ENCODE measurements around the gene ATP11A. TPM values are rescaled to one million over a fixed set of nuclear protein-coding genes. Genes with fewer than 3 reads are reported as not detected.

Gene ATP11A
- total and polyA plus RNA-seq, 8 donors = 9.3 to 51.0 (median 30.5) TPM

- TF ChIP-seq CTCF (IDR thresholded peaks at IDR 0.05) = no peak
- intact Hi-C loops (cut with DNase I) = no loop called here
- peak overlapping the region in 1 of 4 donors; percentile 10 for H3K27ac ChIP-seq
- FAIRE-seq (no peak), DNase-seq (no peak), ATAC-seq (peak in 1 of 4 donors; percentile 15)
- no peaks in the 10 kb centered on the region for H3K36me3 ChIP-seq
- 73 to 83% methylated on average over 15 of the region's 15 CpGs for WGBS, 2 donors
- no peaks in the 10 kb centered on the region for H3K27me3 ChIP-seq
- H3K4me1 ChIP-seq = no peaks in the 10 kb centered on the region
- H3K9me3 ChIP-seq = no peaks in the 10 kb centered on the region
- H3K4me3 ChIP-seq = no peak overlapping the region
These were observed 92.7 kb downstream of the ATP11A start for GRCh38 chr13:112782429-112783010.

- FAIRE-seq = no peak
- peak in 3 of 4 donors; percentile 25 to 57 (median 56) for ATAC-seq
- 87 to 95% methylated on average over 28 of the region's 28 CpGs for WGBS, 2 donors
- no peak for DNase-seq
- no peaks in the 10 kb centered on the region for H3K36me3 ChIP-seq
- peak overlapping the region in 2 of 4 donors; percentile 24 to 39 for H3K27ac ChIP-seq
- H3K4me1 ChIP-seq = no peaks in the 10 kb centered on the region
- intact Hi-C loops (cut with DNase I) = no loop called here
- no peak for TF ChIP-seq CTCF (IDR thresholded peaks at IDR 0.05)
- H3K27me3 ChIP-seq = no peaks in the 10 kb centered on the region
- H3K4me3 ChIP-seq = no peak overlapping the region
- H3K9me3 ChIP-seq = no peaks in the 10 kb centered on the region
These were observed 93.5 kb downstream of the ATP11A start for GRCh38 chr13:112783135-112783977.

- no peaks in the 10 kb centered on the region for H3K4me1 ChIP-seq
- 87 to 95% methylated on average over 9 of the region's 9 CpGs for WGBS, 2 donors
- no peak overlapping the region for H3K4me3 ChIP-seq
- FAIRE-seq = no peak
- no peaks in the 10 kb centered on the region for H3K27me3 ChIP-seq
- H3K36me3 ChIP-seq = no peaks in the 10 kb centered on the region
- ATAC-seq = no peak
- no peaks in the 10 kb centered on the region for H3K9me3 ChIP-seq
- DNase-seq = no peak
- no peak overlapping the region for H3K27ac ChIP-seq
- TF ChIP-seq CTCF (IDR thresholded peaks at IDR 0.05) = no peak
- intact Hi-C loops (cut with DNase I) = no loop called here
These were observed 94.1 kb downstream of the ATP11A start for GRCh38 chr13:112783978-112784371.

GRCh38 chr13:112784811-112785482 lies 95.1 kb downstream of the ATP11A start:
- no peak for DNase-seq
- intact Hi-C loops (cut with DNase I) = no loop called here
- Histone ChIP-seq H3K27ac (no peak overlapping the region), H3K9me3 (no peaks in the 10 kb centered on the region), H3K4me3 (no peak overlapping the region), H3K4me1 (no peaks in the 10 kb centered on the region), H3K27me3 (no peaks in the 10 kb centered on the region), H3K36me3 (no peaks in the 10 kb centered on the region)
- 96 to 99% methylated on average over 29 of the region's 29 CpGs for WGBS, 2 donors
- no peak for ATAC-seq
- FAIRE-seq = no peak
- TF ChIP-seq CTCF (IDR thresholded peaks at IDR 0.05) = no peak

All from pancreas (tissue), 10 donors.